Liver (tissue), 3 donors: Measurements from ENCODE around the gene MEIS2.

Experiments
- ATF3 ChIP-seq: IDR thresholded peaks from 2 replicates; pipeline ENCODE4 v1.6.1; 2016; ENCODE audit warnings: antibody characterized with exemption
- CTCF ChIP-seq: fragments of 150-350 bp; IDR thresholded peaks from 2 replicates; pipeline ENCODE4 v1.5.1; 2017; ENCODE audit warnings: improper control_type of control experiment, low read depth, low read length; ENCODE audit not compliant: missing input control
- EGR1 ChIP-seq, 2 donors: IDR thresholded peaks; 2 replicates each; pipeline ENCODE4 v1.6.1; 2016 to 2018; ENCODE audit warnings: antibody characterized with exemption in 2 of 2, low read depth in 2 of 2
- GABPA ChIP-seq, 2 donors: IDR thresholded peaks in 1 of 2; conservative IDR thresholded peaks in 1 of 2; 2 replicates each; pipeline ENCODE4 v1.6.1; 2016; ENCODE audit warnings: antibody characterized with exemption in 2 of 2, mild to moderate bottlenecking in 1 of 2, moderate library complexity in 1 of 2
- JUND ChIP-seq, 2 donors: IDR thresholded peaks; 2 replicates each; pipeline ENCODE4 v1.6.1; 2016; ENCODE audit warnings: antibody characterized with exemption in 2 of 2
- RAD21 ChIP-seq, 2 donors: IDR thresholded peaks; 2 replicates each; pipeline ENCODE4 v1.6.1; 2016; ENCODE audit warnings: antibody characterized with exemption in 2 of 2, mild to moderate bottlenecking in 2 of 2
- REST ChIP-seq: IDR thresholded peaks from 2 replicates; pipeline ENCODE4 v1.6.1; 2016; ENCODE audit warnings: antibody characterized with exemption, mild to moderate bottlenecking
- RXRA ChIP-seq, 2 donors: IDR thresholded peaks; 2 replicates each; pipeline ENCODE4 v1.6.1; 2017 to 2018; ENCODE audit warnings: antibody characterized with exemption in 2 of 2, mild to moderate bottlenecking in 1 of 2
- SP1 ChIP-seq: IDR thresholded peaks from 2 replicates; pipeline ENCODE4 v1.6.1; 2018; ENCODE audit warnings: antibody characterized with exemption, mild to moderate bottlenecking
- TF ChIP-seq, protein P1 (sequence below): IDR thresholded peaks from 2 replicates; pipeline ENCODE4 v1.6.1; 2016; ENCODE audit warnings: antibody characterized with exemption
- TF ChIP-seq, protein P2 (sequence below): IDR thresholded peaks from 2 replicates; pipeline ENCODE4 v1.6.1; 2016; ENCODE audit warnings: antibody characterized with exemption
- donor health status: healthy.
- donor health status: healthy.

DNA sequence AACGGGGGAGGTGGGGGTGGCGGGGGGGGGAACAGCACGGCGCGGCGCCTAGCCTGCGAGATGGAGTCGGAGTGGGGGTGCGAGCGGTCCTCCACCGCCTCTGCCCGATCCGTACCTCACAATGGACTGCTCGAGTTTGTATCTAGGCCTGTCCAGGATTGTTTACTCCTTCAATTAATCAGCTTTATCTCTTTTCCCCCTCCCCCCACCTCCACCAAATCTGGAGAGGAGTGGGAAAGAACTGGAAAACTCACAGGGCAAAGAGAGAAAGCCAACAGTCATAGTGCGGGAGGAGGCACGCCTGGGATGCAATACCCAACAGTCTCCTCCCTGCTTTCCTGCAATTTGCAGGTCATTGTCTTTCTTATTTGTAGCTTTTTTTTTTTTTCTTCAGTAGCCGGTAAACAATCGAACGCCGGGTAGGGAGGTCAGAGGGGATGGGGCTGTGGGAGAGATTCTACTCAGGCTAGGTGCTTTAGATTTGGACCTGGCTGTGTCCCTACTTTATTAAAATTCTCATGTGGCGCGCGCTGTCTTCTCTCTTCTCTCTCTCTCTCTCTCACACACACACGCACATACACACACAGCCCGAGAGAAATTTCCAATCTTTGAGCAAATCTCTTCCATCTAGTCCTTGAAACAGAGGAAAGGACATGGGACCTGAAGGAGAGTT, 6.9 kb upstream of the MEIS2 start:
- TF ChIP-seq CTCF = no peak
- no peak for TF ChIP-seq EGR1 (IDR thresholded peaks at IDR 0.05; ENCODE audit: low read depth in 2 of 2)
- no peak for TF ChIP-seq RXRA (IDR thresholded peaks at IDR 0.05)
- no peak for TF ChIP-seq RAD21 (IDR thresholded peaks at IDR 0.05)
- no peak for TF ChIP-seq ATF3
- TF ChIP-seq, protein P1, sequence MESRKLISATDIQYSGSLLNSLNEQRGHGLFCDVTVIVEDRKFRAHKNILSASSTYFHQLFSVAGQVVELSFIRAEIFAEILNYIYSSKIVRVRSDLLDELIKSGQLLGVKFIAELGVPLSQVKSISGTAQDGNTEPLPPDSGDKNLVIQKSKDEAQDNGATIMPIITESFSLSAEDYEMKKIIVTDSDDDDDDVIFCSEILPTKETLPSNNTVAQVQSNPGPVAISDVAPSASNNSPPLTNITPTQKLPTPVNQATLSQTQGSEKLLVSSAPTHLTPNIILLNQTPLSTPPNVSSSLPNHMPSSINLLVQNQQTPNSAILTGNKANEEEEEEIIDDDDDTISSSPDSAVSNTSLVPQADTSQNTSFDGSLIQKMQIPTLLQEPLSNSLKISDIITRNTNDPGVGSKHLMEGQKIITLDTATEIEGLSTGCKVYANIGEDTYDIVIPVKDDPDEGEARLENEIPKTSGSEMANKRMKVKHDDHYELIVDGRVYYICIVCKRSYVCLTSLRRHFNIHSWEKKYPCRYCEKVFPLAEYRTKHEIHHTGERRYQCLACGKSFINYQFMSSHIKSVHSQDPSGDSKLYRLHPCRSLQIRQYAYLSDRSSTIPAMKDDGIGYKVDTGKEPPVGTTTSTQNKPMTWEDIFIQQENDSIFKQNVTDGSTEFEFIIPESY = no peak
- TF ChIP-seq JUND (IDR thresholded peaks at IDR 0.05) = no peak
- no peak for TF ChIP-seq REST
- TF ChIP-seq, protein P2, sequence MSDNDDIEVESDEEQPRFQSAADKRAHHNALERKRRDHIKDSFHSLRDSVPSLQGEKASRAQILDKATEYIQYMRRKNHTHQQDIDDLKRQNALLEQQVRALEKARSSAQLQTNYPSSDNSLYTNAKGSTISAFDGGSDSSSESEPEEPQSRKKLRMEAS = no peak
- TF ChIP-seq GABPA (IDR thresholded peaks at IDR 0.05 in 1 of 2, conservative IDR thresholded peaks at IDR 0.05 in 1 of 2) = no peak
- no peak for TF ChIP-seq SP1
